Measurements from ENCODE around the gene SYNDIG1. TPM values are rescaled to one million over a fixed set of nuclear protein-coding genes. Genes with fewer than 3 reads are reported as not detected.

The SYNDIG1 gene
- total RNA-seq, 4 donors from 2014 or later, result 0.27 to 0.32 TPM; not detected in 2

DNA sequence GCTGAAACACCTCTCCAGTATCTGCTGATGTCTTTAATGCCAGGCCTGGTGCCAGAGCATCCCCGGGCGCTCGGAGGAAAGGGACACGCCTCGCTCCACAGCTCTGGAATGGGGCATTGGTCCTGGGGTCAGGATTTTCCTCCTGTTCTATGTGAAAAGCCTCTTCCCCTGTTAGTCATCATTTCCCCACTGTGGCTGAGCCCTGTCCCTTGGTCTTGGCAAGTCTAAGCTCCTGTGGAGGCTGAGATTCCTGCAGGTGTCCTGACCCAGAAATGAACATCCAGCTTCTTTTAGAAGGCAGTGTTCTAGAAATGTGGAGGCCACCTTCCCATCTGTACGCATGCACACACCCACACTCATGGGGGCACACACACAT lies 19.4 kb downstream of the SYNDIG1 start:
- WGBS, 2 donors (ENCODE audit: low coverage in 1 of 2), result 85% methylated on average over 6 of the region's 6 CpGs; no CpG with 5 or more reads in 1 of the 2 donors
- intact Hi-C loops (cut with DNase I; ENCODE audit: low total_unique reads) (no loop called here), in situ Hi-C loops (cut with MboI; ENCODE audit: low pct_ligation_motif_present in 1 of 4, low pct_unique_long_range_greater_than_20kb in 1 of 4, low sequenced_read_pairs in 3 of 4) (no loop called here)
- no peaks in the 10 kb centered on the region for H3K36me3 ChIP-seq
- no peak for DNase-seq
- H3K27ac ChIP-seq, result no peak overlapping the region
- no peak for TF ChIP-seq EP300 (IDR thresholded peaks at IDR 0.05; ENCODE audit: low read depth)
- H3K27me3 ChIP-seq, result no peaks in the 10 kb centered on the region
- H3K4me3 ChIP-seq, result no peak overlapping the region
- H3K9me3 ChIP-seq, result no peaks in the 10 kb centered on the region
- no peaks in the 10 kb centered on the region for H3K4me1 ChIP-seq

DNA sequence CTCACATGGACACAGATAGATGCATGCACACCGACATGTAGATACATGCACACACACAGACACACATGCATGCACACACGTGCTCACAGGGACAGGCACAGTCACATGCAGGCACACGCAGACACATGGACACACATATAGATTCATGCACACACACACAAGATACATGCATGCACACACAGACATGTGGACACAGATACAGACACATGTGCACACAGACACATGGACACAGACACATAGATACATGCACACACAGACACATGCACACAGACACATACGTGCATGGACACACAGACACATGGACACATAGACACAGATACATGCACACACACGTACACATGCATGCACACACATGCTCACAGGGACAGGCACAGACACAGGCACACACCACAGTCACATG lies 19.8 kb downstream of the SYNDIG1 start:
- no peaks in the 10 kb centered on the region for H3K9me3 ChIP-seq
- H3K27ac ChIP-seq, result no peak overlapping the region
- H3K36me3 ChIP-seq, result no peaks in the 10 kb centered on the region
- in situ Hi-C loops (cut with MboI; ENCODE audit: low pct_ligation_motif_present in 1 of 4, low pct_unique_long_range_greater_than_20kb in 1 of 4, low sequenced_read_pairs in 3 of 4) (no loop called here), intact Hi-C loops (cut with DNase I; ENCODE audit: low total_unique reads) (no loop called here)
- H3K4me1 ChIP-seq, result no peaks in the 10 kb centered on the region
- TF ChIP-seq POLR2AphosphoS5 (IDR thresholded peaks at IDR 0.05), result no peak
- no peak for TF ChIP-seq POLR2A (IDR thresholded peaks at IDR 0.05)
- TF ChIP-seq, protein P1, sequence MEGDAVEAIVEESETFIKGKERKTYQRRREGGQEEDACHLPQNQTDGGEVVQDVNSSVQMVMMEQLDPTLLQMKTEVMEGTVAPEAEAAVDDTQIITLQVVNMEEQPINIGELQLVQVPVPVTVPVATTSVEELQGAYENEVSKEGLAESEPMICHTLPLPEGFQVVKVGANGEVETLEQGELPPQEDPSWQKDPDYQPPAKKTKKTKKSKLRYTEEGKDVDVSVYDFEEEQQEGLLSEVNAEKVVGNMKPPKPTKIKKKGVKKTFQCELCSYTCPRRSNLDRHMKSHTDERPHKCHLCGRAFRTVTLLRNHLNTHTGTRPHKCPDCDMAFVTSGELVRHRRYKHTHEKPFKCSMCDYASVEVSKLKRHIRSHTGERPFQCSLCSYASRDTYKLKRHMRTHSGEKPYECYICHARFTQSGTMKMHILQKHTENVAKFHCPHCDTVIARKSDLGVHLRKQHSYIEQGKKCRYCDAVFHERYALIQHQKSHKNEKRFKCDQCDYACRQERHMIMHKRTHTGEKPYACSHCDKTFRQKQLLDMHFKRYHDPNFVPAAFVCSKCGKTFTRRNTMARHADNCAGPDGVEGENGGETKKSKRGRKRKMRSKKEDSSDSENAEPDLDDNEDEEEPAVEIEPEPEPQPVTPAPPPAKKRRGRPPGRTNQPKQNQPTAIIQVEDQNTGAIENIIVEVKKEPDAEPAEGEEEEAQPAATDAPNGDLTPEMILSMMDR (IDR thresholded peaks at IDR 0.05), result no peak
- no peak for TF ChIP-seq EP300 (IDR thresholded peaks at IDR 0.05; ENCODE audit: low read depth)
- DNase-seq, result no peak
- no peaks in the 10 kb centered on the region for H3K27me3 ChIP-seq
- H3K4me3 ChIP-seq, result no peak overlapping the region
- 92% methylated on average over 5 of the region's 5 CpGs; no CpG with 5 or more reads in 1 of the 2 donors for WGBS, 2 donors (ENCODE audit: low coverage in 1 of 2)

DNA sequence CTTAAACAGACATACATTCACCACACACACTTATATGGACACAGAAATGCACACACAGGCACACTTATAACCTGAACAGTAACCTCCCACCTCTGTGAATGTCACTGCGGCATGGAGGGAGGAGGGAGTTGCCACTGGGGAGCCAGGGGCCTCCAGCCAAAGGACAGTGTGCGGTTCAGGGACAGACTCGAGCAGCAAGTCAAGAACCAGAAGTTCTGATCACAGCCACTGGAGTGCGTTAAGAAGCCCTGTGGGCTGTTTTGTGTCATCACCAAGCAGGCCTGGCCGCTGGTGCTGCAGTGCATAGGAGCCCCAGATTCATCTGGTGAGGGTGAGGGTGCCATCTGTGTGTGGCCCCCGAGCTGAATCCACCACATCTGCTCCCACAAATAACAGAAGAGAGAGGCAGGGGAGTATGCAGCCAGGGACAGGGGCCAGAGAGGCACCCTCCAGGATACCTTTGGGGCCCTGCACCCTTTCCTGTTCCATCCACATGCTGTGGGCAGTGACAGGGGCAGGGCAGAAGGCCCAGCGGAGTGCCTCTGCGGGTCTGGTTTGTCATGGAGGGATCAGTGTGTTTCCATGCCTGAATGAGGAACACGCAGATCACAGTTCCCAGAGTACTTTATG lies 20.3 kb downstream of the SYNDIG1 start:
- no peak overlapping the region for H3K27ac ChIP-seq
- in situ Hi-C loops (cut with MboI; ENCODE audit: low pct_ligation_motif_present in 1 of 4, low pct_unique_long_range_greater_than_20kb in 1 of 4, low sequenced_read_pairs in 3 of 4), result no loop called here
- intact Hi-C loops (cut with DNase I; ENCODE audit: low total_unique reads), result no loop called here
- H3K36me3 ChIP-seq, result no peaks in the 10 kb centered on the region
- no peaks in the 10 kb centered on the region for H3K27me3 ChIP-seq
- no peaks in the 10 kb centered on the region for H3K4me1 ChIP-seq
- no peak for DNase-seq
- no peak overlapping the region for H3K4me3 ChIP-seq
- H3K9me3 ChIP-seq, result no peaks in the 10 kb centered on the region
- WGBS, 2 donors (ENCODE audit: low coverage in 1 of 2), result 94% methylated on average over 9 of the region's 9 CpGs; no CpG with 5 or more reads in 1 of the 2 donors
- TF ChIP-seq, protein P1 (IDR thresholded peaks at IDR 0.05), result no peak
- TF ChIP-seq POLR2AphosphoS5 (IDR thresholded peaks at IDR 0.05) (no peak), EP300 (IDR thresholded peaks at IDR 0.05; ENCODE audit: low read depth) (no peak), POLR2A (IDR thresholded peaks at IDR 0.05) (no peak)

DNA sequence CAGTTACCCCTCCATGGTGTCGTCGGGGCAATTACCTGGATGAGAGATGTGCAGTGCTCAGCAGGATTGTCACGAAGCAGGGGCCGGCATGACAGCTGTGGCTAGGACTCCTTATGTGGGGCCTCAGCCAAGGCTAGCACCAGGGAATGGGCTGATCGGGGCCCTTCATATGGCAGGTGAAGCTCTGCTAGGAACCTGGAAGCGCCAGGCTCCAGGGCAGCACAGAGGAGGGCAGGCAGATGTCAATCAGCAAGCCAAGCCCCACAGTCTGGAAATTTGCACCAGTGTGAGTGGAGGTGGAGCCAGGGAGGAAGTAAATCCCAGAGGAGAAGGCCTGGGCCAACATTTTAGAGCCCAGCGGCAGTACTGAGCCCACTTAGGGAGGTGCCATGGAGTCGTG lies 21.2 kb downstream of the SYNDIG1 start:
- H3K9me3 ChIP-seq, result no peaks in the 10 kb centered on the region
- WGBS, 2 donors (ENCODE audit: low coverage in 1 of 2), result 91% methylated on average over 8 of the region's 8 CpGs; no CpG with 5 or more reads in 1 of the 2 donors
- no peaks in the 10 kb centered on the region for H3K27me3 ChIP-seq
- intact Hi-C loops (cut with DNase I; ENCODE audit: low total_unique reads), result no loop called here
- no peak overlapping the region for H3K4me3 ChIP-seq
- in situ Hi-C loops (cut with MboI; ENCODE audit: low pct_ligation_motif_present in 1 of 4, low pct_unique_long_range_greater_than_20kb in 1 of 4, low sequenced_read_pairs in 3 of 4), result no loop called here
- TF ChIP-seq POLR2AphosphoS5 (IDR thresholded peaks at IDR 0.05) (no peak), EP300 (IDR thresholded peaks at IDR 0.05; ENCODE audit: low read depth) (no peak), POLR2A (IDR thresholded peaks at IDR 0.05) (no peak)
- TF ChIP-seq, protein P1 (IDR thresholded peaks at IDR 0.05), result no peak
- no peaks in the 10 kb centered on the region for H3K36me3 ChIP-seq
- no peak for DNase-seq
- H3K27ac ChIP-seq, result no peak overlapping the region
- H3K4me1 ChIP-seq, result no peaks in the 10 kb centered on the region

All from transverse colon (tissue), 4 donors.